Heart left ventricle (tissue), 16 donors: ENCODE data around the gene PDE7B. TPM values are rescaled to one million over a fixed set of nuclear protein-coding genes. Genes with fewer than 3 reads are reported as not detected.

Experiments
- ATAC-seq, 4 donors: fragments of 200-7000 bp; cut with Tn5 transposase; one replicate each; pipeline ENCODE4 v1.9.1; 2020 to 2022; ENCODE audit warnings: moderate library complexity in 4 of 4, mild to moderate bottlenecking in 3 of 4, moderate number of reproducible peaks in 1 of 4
- DNase-seq, 5 donors: peaks; one replicate each; pipeline ENCODE4 v3.0.0-alpha.2; 2020
- H3K27ac ChIP-seq, 12 donors: fragments of 200-600 bp; sonication (generic) in 4 of 12; one replicate each; pipeline versions ENCODE4 v1.5.0 to v1.8.0; 2016 to 2022; ENCODE audit warnings: mild to moderate bottlenecking in 2 of 12
- H3K27me3 ChIP-seq, 9 donors: fragments of 200-600 bp; sonication (generic) in 2 of 9; one replicate each; pipeline versions ENCODE4 v1.5.1 to v1.8.0; 2016 to 2022; ENCODE audit warnings: mild to moderate bottlenecking in 3 of 9
- H3K36me3 ChIP-seq, 9 donors: fragments of 200-600 bp; sonication (generic) in 2 of 9; one replicate each; pipeline versions ENCODE4 v1.5.0 to v1.8.0; 2018 to 2022; ENCODE audit warnings: mild to moderate bottlenecking in 2 of 9
- H3K4me1 ChIP-seq, 12 donors: fragments of 200-600 bp; sonication (generic) in 4 of 12; one replicate each; pipeline versions ENCODE4 v1.5.0 to v1.8.0; 2016 to 2022; ENCODE audit warnings: mild to moderate bottlenecking in 3 of 12
- H3K4me3 ChIP-seq, 12 donors: fragments of 200-600 bp; sonication (generic) in 4 of 12; one replicate each; pipeline versions ENCODE4 v1.5.0 to v1.8.0; 2017 to 2022; ENCODE audit warnings: mild to moderate bottlenecking in 9 of 12, moderate library complexity in 4 of 12
- H3K9me3 ChIP-seq, 12 donors: fragments of 200-600 bp; sonication (generic) in 4 of 12; one replicate each; pipeline versions ENCODE4 v1.5.0 to v1.8.0; 2016 to 2022; ENCODE audit warnings: mild to moderate bottlenecking in 1 of 12
- CTCF ChIP-seq, 12 donors: fragments of 200-600 bp; sonication (generic) in 4 of 12; IDR thresholded peaks; one replicate each; pipeline versions ENCODE4 v1.5.0 to v1.8.0; 2018 to 2022; ENCODE audit warnings: antibody characterized with exemption in 12 of 12, mild to moderate bottlenecking in 5 of 12
- POLR2A ChIP-seq, 2 donors: fragments of 450-650 bp; IDR thresholded peaks; one replicate each; pipeline ENCODE4 v1.6.1; 2017; ENCODE audit warnings: antibody characterized with exemption in 2 of 2, mild to moderate bottlenecking in 2 of 2, moderate library complexity in 2 of 2
- WGBS, 4 donors: extraction: QIAGEN DNeasy Blood & Tissue Kit in 2 of 4; methylation state at CpG; one replicate each; pipeline versions ENCODE4 v1.1.5 to v1.1.7; 2013 to 2018; 5-methylcytosine and 5-hydroxymethylcytosine counted together
- intact Hi-C, 10 donors: fragments of 100-400 bp; cut with DNase I; formaldehyde crosslinking; loops; one replicate each; pipeline versions ENCODE4 v1.11.1 to v1.14.2; 2022
- polyA plus RNA-seq, 2 donors: library from polyadenylated mRNA; stranded (reverse); fragments of 200-250 nt; gene quantifications; one replicate each; pipeline ENCODE4 v1.2.3, GENCODE V29; 2013
- total RNA-seq, 9 donors: library from RNA; depleted of rRNA in 2 of 9; stranded (reverse); fragments of >200 nt in 2 of 9; fragmentation: NEBNext Ultra II Directional in 3 of 9; extraction: Animal tissue kit (Norgen Biotek cat#: 25700) in 3 of 9; gene quantifications; one replicate each; pipeline versions ENCODE4 v1.1.0 to v1.2.4, GENCODE V29; 2016 to 2023
- donor health status: ischemic (EF 13 %, LVEDD 7.1; RV severe dilation, severe dysfunction).
- donor health status: healthy with polysubstance abuse.
- donor health status: DM: no; HTN: yes; CAD: no.
- donor health status: DM: no; HTN: no; CAD: no.
- donor health status: ischemic (EF 25% LVEDD 6.9; RV normal size, moderate dysfunction).
- donor health status: ischemic (EF 25% LVEDD 5.7; RV mildly dilated, moderate dysfunction).
- donor health status: healthy.
- donor health status: DM: yes; HTN: yes; CAD: no.
- donor health status: ischemic (EF 35%, LVEDD 5.7; RV mildly dilated, moderate dysfunction).
- donor health status: nonischemic (EF 11% LVEDD 7.7; RV severe dilation, severe dysfunction).
- donor health status: DM: yes; HTN: yes; CAD: no.
- donor health status: PGD.
- donor health status: ischemic (EF 29% LVEDD 5.4; RV normal size, mild dysfunction).
- donor health status: nonischemic (EF 23%, LVEDD 6.1; RV moderate dilation, normal function).

The PDE7B gene
- total and polyA plus RNA-seq, 11 donors, result 4.4 to 29.1 (median 9.0) TPM

GRCh38 chr6:135883045-135883444 is 31.5 kb downstream of the PDE7B start:
- no peak for TF ChIP-seq POLR2A (IDR thresholded peaks at IDR 0.05)
- TF ChIP-seq CTCF (IDR thresholded peaks at IDR 0.05), result no peak
- H3K4me1 ChIP-seq, result peaks cover 0 to 25% (median 6%) of the 10 kb centered on the region in 12 donors
- ATAC-seq, result peak in 1 of 4 donors; percentile 36
- no peaks in the 10 kb centered on the region for H3K9me3 ChIP-seq
- H3K27ac ChIP-seq, result no peak overlapping the region
- 94 to 98% (median 96%) methylated on average over 2 of the region's 2 CpGs for WGBS, 4 donors
- intact Hi-C loops, result no loop called here
- DNase-seq, result no peak
- H3K4me3 ChIP-seq, result no peak overlapping the region
- no peaks in the 10 kb centered on the region for H3K27me3 ChIP-seq
- H3K36me3 ChIP-seq, result no peaks in the 10 kb centered on the region

- H3K36me3 ChIP-seq, result no peaks in the 10 kb centered on the region
- intact Hi-C loops, result no loop called here
- no peak for TF ChIP-seq POLR2A (IDR thresholded peaks at IDR 0.05)
- no peak for TF ChIP-seq CTCF (IDR thresholded peaks at IDR 0.05)
- no peak for ATAC-seq
- no peak overlapping the region for H3K4me3 ChIP-seq
- DNase-seq, result no peak
- no peak overlapping the region for H3K27ac ChIP-seq
- peaks cover 0 to 24% (median 6%) of the 10 kb centered on the region in 12 donors for H3K4me1 ChIP-seq
- no peaks in the 10 kb centered on the region for H3K9me3 ChIP-seq
- H3K27me3 ChIP-seq, result no peaks in the 10 kb centered on the region
- 93 to 97% (median 96%) methylated on average over 2 of the region's 2 CpGs for WGBS, 4 donors
Measured at GRCh38 chr6:135883536-135883935, 32.0 kb downstream of the PDE7B start.

GRCh38 chr6:135884136-135884535 is 32.6 kb downstream of the PDE7B start:
- H3K4me1 ChIP-seq, result peaks cover 0 to 24% (median 6%) of the 10 kb centered on the region in 12 donors
- intact Hi-C loops, result no loop called here
- DNase-seq (no peak), ATAC-seq (no peak)
- no peak overlapping the region for H3K4me3 ChIP-seq
- H3K27ac ChIP-seq, result no peak overlapping the region
- WGBS, 4 donors, result 97 to 99% (median 97%) methylated on average over 4 of the region's 4 CpGs
- no peaks in the 10 kb centered on the region for H3K36me3 ChIP-seq
- H3K9me3 ChIP-seq, result no peaks in the 10 kb centered on the region
- no peaks in the 10 kb centered on the region for H3K27me3 ChIP-seq
- no peak for TF ChIP-seq POLR2A (IDR thresholded peaks at IDR 0.05)
- TF ChIP-seq CTCF (IDR thresholded peaks at IDR 0.05), result no peak

- Histone ChIP-seq H3K4me1 (no peaks in the 10 kb centered on the region), H3K4me3 (no peak overlapping the region), H3K36me3 (no peaks in the 10 kb centered on the region), H3K27ac (no peak overlapping the region), H3K9me3 (no peaks in the 10 kb centered on the region), H3K27me3 (no peaks in the 10 kb centered on the region)
- ATAC-seq (no peak), DNase-seq (no peak)
- TF ChIP-seq POLR2A (IDR thresholded peaks at IDR 0.05) (no peak), CTCF (IDR thresholded peaks at IDR 0.05) (no peak)
- intact Hi-C loops, result no loop called here
- 88 to 97% (median 93%) methylated on average over 1 of the region's 1 CpG for WGBS, 4 donors
Measured at GRCh38 chr6:135887069-135887468, 35.6 kb downstream of the PDE7B start.
